GM21423 (cell line): ENCODE results near the gene FBXO31.

Source experiments
- ATAC-seq: cut with Tn5 transposase; IDR thresholded peaks from one replicate; pipeline ENCODE4 v1.9.1; 2021; ENCODE audit warnings: mild to moderate bottlenecking, moderate library complexity; ENCODE audit not compliant: unreplicated experiment

Gene FBXO31, protein sequence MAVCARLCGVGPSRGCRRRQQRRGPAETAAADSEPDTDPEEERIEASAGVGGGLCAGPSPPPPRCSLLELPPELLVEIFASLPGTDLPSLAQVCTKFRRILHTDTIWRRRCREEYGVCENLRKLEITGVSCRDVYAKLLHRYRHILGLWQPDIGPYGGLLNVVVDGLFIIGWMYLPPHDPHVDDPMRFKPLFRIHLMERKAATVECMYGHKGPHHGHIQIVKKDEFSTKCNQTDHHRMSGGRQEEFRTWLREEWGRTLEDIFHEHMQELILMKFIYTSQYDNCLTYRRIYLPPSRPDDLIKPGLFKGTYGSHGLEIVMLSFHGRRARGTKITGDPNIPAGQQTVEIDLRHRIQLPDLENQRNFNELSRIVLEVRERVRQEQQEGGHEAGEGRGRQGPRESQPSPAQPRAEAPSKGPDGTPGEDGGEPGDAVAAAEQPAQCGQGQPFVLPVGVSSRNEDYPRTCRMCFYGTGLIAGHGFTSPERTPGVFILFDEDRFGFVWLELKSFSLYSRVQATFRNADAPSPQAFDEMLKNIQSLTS

DNA sequence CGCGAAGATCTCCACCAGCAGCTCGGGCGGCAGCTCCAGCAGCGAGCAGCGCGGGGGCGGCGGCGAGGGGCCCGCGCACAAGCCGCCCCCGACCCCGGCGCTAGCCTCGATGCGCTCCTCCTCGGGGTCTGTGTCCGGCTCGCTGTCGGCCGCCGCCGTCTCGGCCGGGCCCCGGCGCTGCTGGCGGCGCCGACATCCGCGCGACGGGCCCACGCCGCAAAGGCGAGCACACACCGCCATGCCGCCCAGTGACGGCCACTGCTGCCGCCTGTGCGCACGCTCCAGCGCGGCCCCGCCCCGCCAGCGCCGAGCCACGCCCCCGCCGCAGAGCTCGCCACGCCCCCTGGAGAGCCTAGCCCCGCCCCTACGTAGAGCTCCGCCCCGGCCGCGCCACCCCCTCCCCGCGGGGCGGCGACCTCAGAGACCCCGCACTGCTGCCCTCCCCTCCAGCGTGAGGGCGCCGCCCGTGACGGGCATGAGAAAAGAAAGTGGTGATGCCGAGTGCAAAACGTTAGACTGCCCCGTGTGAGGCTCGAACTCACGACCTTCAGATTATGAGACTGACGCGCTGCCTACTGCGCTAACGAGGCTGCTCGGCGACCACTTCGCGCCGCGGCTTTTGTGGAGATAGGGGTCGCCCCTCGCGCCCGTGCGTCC, at the start of gene FBXO31:
FBXO31 (minus strand) TSS at position 272 of the 657 bp plus-strand sequence; CDS start at position 240, 32 bp downstream.
- ATAC-seq: peak; percentile 38

DNA sequence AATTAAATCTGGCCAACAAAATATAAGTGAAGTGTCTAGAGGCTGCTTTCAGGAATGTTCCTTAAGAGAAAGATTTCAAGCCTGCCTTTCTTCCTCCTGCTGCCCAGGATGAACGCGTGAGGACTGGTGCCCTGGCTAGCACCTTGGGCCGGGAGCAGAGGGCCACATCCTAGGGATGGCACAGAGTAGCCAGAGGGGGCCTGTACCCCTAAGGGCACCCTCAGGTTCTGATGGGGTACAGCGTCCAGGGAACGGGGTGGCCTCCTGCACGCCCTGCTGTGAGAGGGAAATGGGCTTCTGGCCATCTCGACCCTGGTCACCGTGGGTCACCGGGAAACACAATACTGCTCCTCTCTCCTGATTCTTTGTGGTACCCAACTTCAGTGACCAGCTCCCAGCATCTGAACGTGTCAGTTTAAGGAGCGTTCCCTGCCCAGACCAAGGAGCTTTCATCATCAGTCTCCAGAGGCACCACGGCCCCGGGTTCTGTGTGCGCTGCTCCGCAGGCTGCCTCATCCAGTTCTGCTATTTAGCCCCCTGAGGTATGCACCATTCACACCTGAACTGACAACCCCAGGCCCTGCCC, 48.8 kb upstream of the FBXO31 start:
- ATAC-seq: no peak

- ATAC-seq: no peak
These were observed 48.4 kb upstream of the FBXO31 start for GRCh38 chr16:87431926-87432325.

DNA sequence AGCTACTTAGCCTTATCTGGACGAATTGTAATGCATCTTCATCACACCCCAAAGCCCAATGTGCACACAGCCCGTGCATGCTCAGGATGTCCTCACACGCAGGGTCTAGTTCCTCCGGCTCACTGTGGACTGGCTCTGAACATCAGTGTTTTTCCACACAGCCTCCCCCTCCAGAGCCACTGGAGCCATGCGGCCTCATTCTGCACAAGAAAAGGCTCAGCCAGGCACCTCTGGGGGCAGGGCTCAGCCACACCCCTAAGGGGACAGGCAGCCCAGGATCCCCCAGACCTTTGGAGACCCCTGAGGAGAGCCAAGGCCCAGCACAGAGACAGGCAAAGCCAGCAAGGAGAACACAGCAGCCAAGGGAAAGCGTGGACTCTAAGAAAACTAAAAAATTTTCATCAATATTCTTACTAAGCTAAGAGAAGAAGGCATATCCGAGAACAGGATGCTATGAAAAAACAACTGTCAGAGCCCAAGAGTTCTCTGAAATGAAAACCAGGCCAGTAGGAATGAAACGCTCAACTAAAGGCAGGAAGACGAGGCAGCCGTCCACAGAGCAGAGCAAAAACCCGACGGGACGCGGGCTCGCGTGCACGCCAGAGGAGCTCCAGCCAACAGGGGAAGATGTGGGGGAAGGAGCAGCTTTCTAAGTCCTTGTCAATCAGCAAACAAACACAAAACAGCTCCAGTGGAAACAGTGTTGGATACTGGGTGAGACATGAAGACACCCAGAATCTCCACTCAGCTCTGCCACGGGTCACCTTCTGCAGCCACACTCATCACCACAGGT, 43.0 kb upstream of the FBXO31 start:
- no peak for ATAC-seq

DNA sequence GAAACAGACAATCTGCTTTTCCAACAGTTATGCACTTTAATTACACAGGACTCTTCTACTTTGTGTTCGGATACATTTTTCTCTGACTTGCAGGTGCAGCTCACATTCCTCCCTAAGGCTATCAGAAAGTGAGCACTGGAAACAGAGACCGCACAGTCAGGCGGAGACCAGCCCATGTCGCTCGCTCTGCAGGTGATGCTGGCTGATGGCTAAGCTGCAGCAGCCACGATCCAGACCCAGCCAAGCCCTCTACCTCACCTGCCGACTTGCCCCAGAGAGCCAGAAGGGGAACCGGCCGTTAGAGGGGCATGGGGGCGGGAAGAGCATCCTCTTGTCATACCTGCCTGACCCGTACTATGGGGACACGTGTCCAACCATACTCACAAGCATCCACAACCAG, 42.4 kb upstream of the FBXO31 start:
- ATAC-seq: no peak

GRCh38 chr16:87424266-87424665, 40.7 kb upstream of the FBXO31 start:
- ATAC-seq: no peak

DNA sequence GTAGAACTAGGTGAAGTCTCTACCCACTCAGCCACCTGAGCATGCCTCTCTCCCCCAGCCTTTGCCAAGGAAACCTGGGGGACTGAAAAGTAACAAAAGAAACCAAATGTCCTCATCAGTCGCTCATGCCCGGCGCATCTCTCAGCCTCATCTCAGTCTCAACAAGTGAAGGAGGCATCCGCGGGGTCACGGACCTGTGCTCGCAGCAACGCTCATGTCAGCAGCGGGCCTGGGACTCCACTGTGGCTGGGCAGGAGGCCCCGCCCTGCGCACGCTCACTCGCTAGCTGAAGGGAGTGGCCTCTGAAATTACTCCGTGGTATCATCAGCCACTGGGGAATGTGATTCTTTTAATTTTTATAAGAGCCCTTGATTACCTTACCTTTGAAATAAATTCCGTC, 39.9 kb upstream of the FBXO31 start:
- no peak for ATAC-seq

GRCh38 chr16:87422106-87422505, 38.5 kb upstream of the FBXO31 start:
- no peak for ATAC-seq

- ATAC-seq: no peak
These were observed 37.7 kb upstream of the FBXO31 start for GRCh38 chr16:87421003-87421912.

- ATAC-seq: no peak
These were observed 36.7 kb upstream of the FBXO31 start for GRCh38 chr16:87420026-87421002.

DNA sequence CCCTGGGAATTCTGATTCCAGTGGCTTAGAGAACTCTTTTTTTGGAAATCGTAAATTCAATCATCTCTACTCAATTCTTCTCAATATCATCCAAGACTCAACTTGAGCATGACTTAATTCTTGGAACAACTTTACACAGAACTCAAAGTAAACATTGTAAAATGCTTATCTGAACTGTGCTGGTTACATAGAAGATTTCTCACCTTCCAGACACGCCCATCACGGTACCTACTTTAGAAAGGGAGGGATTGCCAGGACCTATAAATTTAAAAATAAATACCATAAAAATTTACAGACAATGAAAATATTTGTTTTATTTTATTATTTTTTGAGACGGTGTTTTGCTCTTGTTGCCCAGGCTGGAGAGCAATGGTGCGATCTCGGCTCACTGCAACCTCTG, 35.1 kb upstream of the FBXO31 start:
- no peak for ATAC-seq

GRCh38 chr16:87418216-87418615, 34.6 kb upstream of the FBXO31 start:
- ATAC-seq: no peak

- no peak for ATAC-seq
These were observed 33.9 kb upstream of the FBXO31 start for GRCh38 chr16:87417528-87417910.

DNA sequence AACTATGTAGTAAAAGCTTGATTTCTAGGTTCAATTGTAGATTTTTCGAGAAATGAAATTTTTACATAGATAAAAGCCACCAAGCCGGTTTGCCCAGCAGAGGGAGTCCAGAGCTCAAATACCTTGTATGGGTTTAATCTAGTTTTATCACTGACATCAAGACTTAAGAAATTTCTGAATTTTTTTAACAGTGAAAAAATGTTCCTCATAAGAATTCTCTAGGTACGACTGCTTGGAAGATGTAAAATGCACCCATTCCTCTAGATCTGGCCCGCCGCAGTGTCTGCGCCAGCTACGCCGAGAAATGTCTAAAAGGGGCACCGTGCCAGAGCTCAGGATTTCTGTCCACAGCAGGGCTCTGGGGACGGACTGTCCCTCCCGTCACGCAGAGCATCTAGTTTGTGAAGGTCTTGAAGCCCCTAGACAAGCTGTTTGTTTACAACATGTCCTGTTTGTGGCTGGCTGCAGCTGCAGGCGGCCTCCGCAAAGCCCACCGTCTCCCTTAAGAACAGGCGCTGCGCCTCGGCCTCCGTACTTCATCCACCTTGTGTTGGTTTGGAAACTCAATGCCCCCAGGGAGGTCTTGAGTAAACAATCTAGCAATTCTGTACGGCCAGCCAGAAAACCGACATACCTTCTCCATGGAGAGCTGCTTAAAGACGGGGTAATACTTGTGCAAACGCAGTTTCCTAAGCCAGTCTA, 33.4 kb upstream of the FBXO31 start:
- no peak for ATAC-seq

- ATAC-seq: no peak
These were observed 31.9 kb upstream of the FBXO31 start for GRCh38 chr16:87415441-87415840.

DNA sequence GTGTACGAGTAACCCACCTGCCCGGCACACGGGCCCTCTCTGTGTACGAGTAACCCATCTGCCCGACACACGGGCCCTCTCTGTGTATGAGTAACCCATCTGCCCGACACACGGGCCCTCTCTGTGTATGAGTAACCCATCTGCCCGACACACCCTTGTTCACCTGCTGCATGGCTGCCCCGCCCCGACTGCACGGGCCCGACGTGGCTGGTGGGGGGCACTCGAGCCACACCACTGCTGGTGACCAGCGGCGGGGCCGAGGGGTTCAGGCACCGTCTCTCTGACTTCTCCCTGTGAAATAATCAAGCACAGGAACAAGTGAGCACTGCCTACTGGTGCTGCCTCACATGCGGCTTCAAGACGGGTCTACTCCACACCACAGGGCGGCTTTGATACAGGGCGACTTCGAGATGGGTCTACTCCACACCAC, 30.7 kb upstream of the FBXO31 start:
- ATAC-seq: no peak

- ATAC-seq: no peak
These were observed 29.4 kb upstream of the FBXO31 start for GRCh38 chr16:87412996-87413421.

GRCh38 chr16:87412371-87412995, 28.9 kb upstream of the FBXO31 start:
- no peak for ATAC-seq
